ENCODE data around the gene TUBAL3. TPM values are rescaled to one million over a fixed set of nuclear protein-coding genes. Genes with fewer than 3 reads are reported as not detected.
A peak's percentile ranks its signal among the peaks of the same experiment; 100 is the strongest.

TUBAL3 gene
- total RNA-seq, 2 donors from 2014 or later: 1.7 TPM; not detected in 1

DNA sequence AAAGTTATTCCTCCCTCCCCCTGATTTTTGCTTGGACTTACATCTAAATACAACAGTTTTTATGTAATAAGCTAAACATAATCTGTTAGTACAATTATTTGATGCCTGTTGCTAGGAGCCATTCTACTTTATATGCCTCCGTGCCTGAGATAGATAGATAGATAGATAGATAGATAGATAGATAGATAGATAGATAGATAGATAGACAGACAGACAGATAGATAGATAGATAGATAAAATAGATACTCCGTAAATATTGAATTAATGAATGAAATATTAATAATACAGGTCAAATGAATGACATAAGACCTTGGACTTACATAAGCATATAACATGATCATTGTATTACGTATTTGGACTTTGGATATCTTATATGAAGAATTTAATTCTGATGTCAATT, 30.7 kb upstream of the TUBAL3 start:
- Histone ChIP-seq H3K4me1 (no peaks in the 10 kb centered on the region), H3K27me3 (no peaks in the 10 kb centered on the region), H3K9me3 (no peaks in the 10 kb centered on the region), H3K36me3 (no peaks in the 10 kb centered on the region), H3K27ac (no peak overlapping the region), H3K4me3 (no peak overlapping the region)
- no peak for DNase-seq (ENCODE audit: low spot score)
- TF ChIP-seq, protein P1, sequence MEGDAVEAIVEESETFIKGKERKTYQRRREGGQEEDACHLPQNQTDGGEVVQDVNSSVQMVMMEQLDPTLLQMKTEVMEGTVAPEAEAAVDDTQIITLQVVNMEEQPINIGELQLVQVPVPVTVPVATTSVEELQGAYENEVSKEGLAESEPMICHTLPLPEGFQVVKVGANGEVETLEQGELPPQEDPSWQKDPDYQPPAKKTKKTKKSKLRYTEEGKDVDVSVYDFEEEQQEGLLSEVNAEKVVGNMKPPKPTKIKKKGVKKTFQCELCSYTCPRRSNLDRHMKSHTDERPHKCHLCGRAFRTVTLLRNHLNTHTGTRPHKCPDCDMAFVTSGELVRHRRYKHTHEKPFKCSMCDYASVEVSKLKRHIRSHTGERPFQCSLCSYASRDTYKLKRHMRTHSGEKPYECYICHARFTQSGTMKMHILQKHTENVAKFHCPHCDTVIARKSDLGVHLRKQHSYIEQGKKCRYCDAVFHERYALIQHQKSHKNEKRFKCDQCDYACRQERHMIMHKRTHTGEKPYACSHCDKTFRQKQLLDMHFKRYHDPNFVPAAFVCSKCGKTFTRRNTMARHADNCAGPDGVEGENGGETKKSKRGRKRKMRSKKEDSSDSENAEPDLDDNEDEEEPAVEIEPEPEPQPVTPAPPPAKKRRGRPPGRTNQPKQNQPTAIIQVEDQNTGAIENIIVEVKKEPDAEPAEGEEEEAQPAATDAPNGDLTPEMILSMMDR (IDR thresholded peaks at IDR 0.05): no peak

DNA sequence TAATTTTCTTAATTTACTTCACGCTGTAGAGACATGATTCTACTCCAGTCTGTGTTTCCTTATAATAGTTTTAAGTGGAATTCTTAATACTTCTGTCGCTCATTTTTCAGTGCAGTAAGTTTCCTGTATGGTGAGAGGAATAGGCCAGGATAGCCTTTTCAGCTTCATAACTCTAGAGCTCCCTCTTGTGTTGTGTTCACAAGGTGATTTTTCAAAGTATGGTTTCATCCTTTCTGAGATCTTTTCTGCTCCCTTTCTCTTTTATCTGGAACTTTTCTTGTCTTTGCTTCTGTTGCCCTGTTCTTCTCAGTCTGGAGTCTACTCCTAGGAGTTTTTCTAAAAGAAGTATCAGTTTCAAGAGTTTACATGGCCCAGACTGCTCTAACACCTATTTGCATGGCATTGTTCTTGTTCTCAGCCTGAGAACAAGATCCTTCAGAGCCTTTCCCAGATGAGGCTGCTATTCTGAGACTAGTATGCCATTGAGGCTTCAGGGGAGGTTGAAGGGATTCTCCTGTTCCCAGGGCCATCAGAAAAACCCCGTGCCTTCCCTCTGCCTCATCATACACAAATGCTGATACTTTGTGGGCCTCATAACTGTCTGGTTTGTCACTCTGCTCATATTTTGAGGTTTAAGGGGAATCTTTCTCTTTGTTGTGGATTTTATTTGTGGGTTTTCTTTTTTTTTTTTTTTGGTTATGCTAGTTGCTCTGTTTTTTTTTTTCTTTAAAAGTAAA, 29.6 kb upstream of the TUBAL3 start:
- Histone ChIP-seq H3K27me3 (no peaks in the 10 kb centered on the region), H3K9me3 (no peaks in the 10 kb centered on the region), H3K36me3 (no peaks in the 10 kb centered on the region), H3K4me1 (no peaks in the 10 kb centered on the region), H3K27ac (no peak overlapping the region), H3K4me3 (no peak overlapping the region)
- TF ChIP-seq, protein P1 (IDR thresholded peaks at IDR 0.05): peak; percentile 36 to 74
- DNase-seq (ENCODE audit: low spot score): no peak

DNA sequence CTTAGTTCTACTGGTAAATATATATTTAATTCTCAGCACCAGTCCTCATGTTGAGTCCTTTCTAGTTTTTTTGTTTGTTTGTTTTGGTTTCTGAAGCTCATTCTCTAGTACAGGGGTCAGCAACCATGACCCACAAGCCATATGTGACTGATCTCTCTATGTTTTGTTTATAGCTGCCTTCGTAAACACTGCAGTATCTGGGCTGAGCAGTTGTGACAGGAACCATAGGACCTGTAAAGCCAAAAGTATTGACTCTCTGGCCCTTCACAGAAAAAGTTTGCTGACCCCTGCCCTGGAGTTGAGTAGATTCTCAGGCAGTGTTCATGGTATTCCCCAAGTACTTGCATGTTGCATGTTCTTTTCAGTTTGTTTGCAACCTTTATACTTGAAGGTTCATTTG, 28.6 kb upstream of the TUBAL3 start:
- H3K27ac ChIP-seq: no peak overlapping the region
- no peak overlapping the region for H3K4me3 ChIP-seq
- no peaks in the 10 kb centered on the region for H3K4me1 ChIP-seq
- no peaks in the 10 kb centered on the region for H3K36me3 ChIP-seq
- no peaks in the 10 kb centered on the region for H3K27me3 ChIP-seq
- DNase-seq (ENCODE audit: low spot score): no peak
- TF ChIP-seq, protein P1 (IDR thresholded peaks at IDR 0.05): no peak
- H3K9me3 ChIP-seq: no peaks in the 10 kb centered on the region

DNA sequence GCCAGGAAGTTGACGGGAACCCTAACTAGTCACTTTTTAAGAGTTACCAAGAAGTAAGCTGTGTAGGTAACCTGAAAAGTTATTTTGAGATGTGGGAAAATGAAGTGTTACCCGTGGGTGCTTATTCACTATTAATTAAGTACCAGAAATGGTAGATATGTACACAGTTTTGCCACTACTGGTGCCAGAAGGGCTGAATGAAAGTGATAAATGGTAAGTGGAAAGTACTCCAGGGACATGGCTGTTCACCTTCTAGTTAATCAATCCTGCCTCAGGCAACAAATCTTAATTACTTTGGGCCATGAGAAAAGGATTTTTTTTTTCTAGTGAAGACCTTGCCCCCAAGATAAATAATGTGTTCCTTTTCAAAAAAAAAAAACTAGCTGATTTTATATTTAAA, 23.5 kb upstream of the TUBAL3 start:
- H3K27me3 ChIP-seq: no peaks in the 10 kb centered on the region
- no peaks in the 10 kb centered on the region for H3K36me3 ChIP-seq
- H3K4me1 ChIP-seq: no peaks in the 10 kb centered on the region
- TF ChIP-seq, protein P1 (IDR thresholded peaks at IDR 0.05): no peak
- H3K27ac ChIP-seq: no peak overlapping the region
- no peaks in the 10 kb centered on the region for H3K9me3 ChIP-seq
- no peak for DNase-seq (ENCODE audit: low spot score)
- no peak overlapping the region for H3K4me3 ChIP-seq

- no peaks in the 10 kb centered on the region for H3K9me3 ChIP-seq
- no peak overlapping the region for H3K27ac ChIP-seq
- H3K4me1 ChIP-seq: no peaks in the 10 kb centered on the region
These were observed 20.1 kb upstream of the TUBAL3 start for GRCh38 chr10:5424751-5425150.

More at GRCh38 chr10:5424751-5425150, 20.1 kb upstream of the TUBAL3 start:
- Histone ChIP-seq H3K27me3 (no peaks in the 10 kb centered on the region), H3K4me3 (no peak overlapping the region), H3K36me3 (no peaks in the 10 kb centered on the region)
- TF ChIP-seq, protein P1 (IDR thresholded peaks at IDR 0.05): no peak
- DNase-seq (ENCODE audit: low spot score): no peak

Measured in right atrium auricular region (tissue), 2 donors.